ENCODE results near the gene ATP4B. TPM values are rescaled to one million over a fixed set of nuclear protein-coding genes. Genes with fewer than 3 reads are reported as not detected.

The ATP4B gene
- total RNA-seq, 2 experiments from 2014 or later = not detected

DNA sequence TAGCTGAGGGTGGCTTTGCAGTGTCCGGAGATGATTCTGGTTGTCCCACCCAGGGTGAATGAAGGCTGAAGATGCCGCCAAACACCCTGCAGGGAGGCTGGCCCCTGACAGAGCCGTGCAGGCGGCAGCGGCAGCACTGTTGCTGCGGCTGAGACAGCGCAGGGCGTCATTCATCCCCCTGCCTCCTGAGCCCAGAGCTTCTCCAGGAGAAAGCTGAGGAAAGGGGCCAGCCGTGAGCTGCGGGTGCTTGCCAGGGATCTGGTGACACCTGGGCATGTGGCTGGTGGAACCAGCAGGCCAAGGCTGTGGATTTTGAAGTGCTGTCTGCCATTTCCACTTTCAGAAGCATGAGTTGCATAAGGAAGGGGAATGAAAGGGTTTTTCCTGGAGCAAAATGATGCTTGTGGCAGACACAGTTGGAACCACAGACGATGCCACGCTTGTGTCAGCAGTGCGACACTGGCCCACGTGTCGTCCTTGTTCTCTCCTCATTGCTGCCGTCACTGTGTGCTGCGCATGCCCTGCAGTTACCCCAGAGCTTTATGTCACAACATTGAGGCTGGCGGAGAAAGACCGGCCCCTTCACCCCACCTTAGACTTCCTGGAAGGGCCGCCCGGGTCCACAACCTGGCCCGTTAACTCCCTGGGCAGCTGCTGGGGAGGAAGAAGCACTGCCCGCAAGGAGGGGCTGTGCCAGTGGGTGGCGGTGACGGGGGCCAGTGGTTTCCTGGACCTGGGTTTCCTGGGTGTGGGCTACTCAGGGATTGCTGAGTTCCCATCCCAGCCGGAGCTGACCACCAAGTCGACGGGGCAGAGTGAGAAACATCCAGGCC lies 50.7 kb downstream of the ATP4B start:
- BruUV-seq (replicated peaks) = no TSS peak
- H3K9me3 ChIP-seq (ENCODE audit: low read length) = no peaks in the 10 kb centered on the region
- no peak for TF ChIP-seq EZH2phosphoT487 (IDR thresholded peaks at IDR 0.05; ENCODE audit: borderline replicate concordance, low read depth, low read length)
- TF ChIP-seq, protein P1, sequence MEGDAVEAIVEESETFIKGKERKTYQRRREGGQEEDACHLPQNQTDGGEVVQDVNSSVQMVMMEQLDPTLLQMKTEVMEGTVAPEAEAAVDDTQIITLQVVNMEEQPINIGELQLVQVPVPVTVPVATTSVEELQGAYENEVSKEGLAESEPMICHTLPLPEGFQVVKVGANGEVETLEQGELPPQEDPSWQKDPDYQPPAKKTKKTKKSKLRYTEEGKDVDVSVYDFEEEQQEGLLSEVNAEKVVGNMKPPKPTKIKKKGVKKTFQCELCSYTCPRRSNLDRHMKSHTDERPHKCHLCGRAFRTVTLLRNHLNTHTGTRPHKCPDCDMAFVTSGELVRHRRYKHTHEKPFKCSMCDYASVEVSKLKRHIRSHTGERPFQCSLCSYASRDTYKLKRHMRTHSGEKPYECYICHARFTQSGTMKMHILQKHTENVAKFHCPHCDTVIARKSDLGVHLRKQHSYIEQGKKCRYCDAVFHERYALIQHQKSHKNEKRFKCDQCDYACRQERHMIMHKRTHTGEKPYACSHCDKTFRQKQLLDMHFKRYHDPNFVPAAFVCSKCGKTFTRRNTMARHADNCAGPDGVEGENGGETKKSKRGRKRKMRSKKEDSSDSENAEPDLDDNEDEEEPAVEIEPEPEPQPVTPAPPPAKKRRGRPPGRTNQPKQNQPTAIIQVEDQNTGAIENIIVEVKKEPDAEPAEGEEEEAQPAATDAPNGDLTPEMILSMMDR (conservative IDR thresholded peaks at IDR 0.05; ENCODE audit: low read length) = no peak
- no peaks in the 10 kb centered on the region; the same call in 1 of the 2 replicates for H4K20me1 ChIP-seq (ENCODE audit: insufficient read depth, low read length)
- intact Hi-C loops (cut with micrococcal nuclease; ENCODE audit: unreplicated experiment) = no loop called here
- no peak overlapping the region for H3K4me3 ChIP-seq (ENCODE audit: low read depth, low read length, poor library complexity, severe bottlenecking)
- DNase-seq (ENCODE audit: low spot score) = no peak
- no peak overlapping the region for H3K4me2 ChIP-seq (ENCODE audit: low read length)
- peaks cover 78% of the 10 kb centered on the region for H3K36me3 ChIP-seq (ENCODE audit: insufficient read depth, low read length)
- H2AFZ ChIP-seq (ENCODE audit: low read length) = no peak overlapping the region
- H3K4me1 ChIP-seq (ENCODE audit: insufficient read depth, low read length, poor library complexity, severe bottlenecking) = no peaks in the 10 kb centered on the region
- H3K27ac ChIP-seq (ENCODE audit: low read depth, low read length, poor library complexity, severe bottlenecking) = no peak overlapping the region
- POLR2A ChIA-PET = no interaction called here
- 0 out of 2 replicates have a peak, but pooled peaks cover 12% of the 10 kb centered on the region for H3K79me2 ChIP-seq (ENCODE audit: insufficient read depth, low read depth, low read length)
- CTCF ChIA-PET (ENCODE audit: unreplicated experiment) = no interaction called here
- H3K9me2 ChIP-seq (ENCODE audit: insufficient read depth, low read length) = no peaks in the 10 kb centered on the region

DNA sequence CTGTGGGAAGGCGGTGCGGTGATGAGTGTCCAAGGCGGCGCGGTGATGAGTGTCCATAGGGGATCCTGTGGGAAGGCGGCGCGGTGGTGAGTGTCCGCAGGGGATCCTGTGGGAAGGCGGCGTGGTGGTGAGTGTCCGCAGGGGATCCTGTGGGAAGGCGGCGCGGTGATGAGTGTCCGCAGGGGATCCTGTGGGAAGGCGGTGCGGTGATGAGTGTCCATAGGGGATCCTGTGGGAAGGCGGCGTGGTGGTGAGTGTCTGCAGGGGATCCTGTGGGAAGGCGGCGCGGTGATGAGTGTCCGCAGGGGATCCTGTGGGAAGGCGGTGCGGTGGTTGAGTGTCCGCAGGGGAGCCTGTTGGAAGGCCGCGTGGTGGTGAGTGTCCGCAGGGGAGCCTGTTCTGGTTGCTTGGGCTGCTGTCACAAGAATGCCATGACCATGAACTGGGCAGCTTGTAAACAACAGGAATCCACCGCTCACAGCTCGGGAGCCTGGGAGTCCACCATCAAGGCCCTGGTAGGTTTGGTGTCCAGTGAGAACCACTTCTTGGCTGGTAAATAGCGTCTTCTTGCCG lies 52.0 kb downstream of the ATP4B start:
- Histone ChIP-seq H2AFZ (ENCODE audit: low read length) (no peak overlapping the region), H4K20me1 (ENCODE audit: insufficient read depth, low read length) (no peaks in the 10 kb centered on the region; the same call in 1 of the 2 replicates), H3K9me3 (ENCODE audit: low read length) (no peaks in the 10 kb centered on the region), H3K4me3 (ENCODE audit: low read depth, low read length, poor library complexity, severe bottlenecking) (no peak overlapping the region), H3K36me3 (ENCODE audit: insufficient read depth, low read length) (peaks cover 65% of the 10 kb centered on the region), H3K4me1 (ENCODE audit: insufficient read depth, low read length, poor library complexity, severe bottlenecking) (no peaks in the 10 kb centered on the region), H3K27ac (ENCODE audit: low read depth, low read length, poor library complexity, severe bottlenecking) (no peak overlapping the region), H3K9me2 (ENCODE audit: insufficient read depth, low read length) (no peaks in the 10 kb centered on the region), H3K79me2 (ENCODE audit: insufficient read depth, low read depth, low read length) (0 out of 2 replicates have a peak, but pooled peaks cover 12% of the 10 kb centered on the region), H3K4me2 (ENCODE audit: low read length) (no peak overlapping the region)
- no TSS peak for BruUV-seq (replicated peaks)
- TF ChIP-seq, protein P1 (conservative IDR thresholded peaks at IDR 0.05; ENCODE audit: low read length) = no peak
- no peak for TF ChIP-seq EZH2phosphoT487 (IDR thresholded peaks at IDR 0.05; ENCODE audit: borderline replicate concordance, low read depth, low read length)
- ChIA-PET POLR2A (interaction anchor here (0.7 kb wide), 1 partner anchor 11 kb away, joined by 6 read pairs; no protein-coding TSS in a partner anchor), CTCF (ENCODE audit: unreplicated experiment) (no interaction called here)
- DNase-seq (ENCODE audit: low spot score) = no peak
- intact Hi-C loops (cut with micrococcal nuclease; ENCODE audit: unreplicated experiment) = no loop called here
